A549 (cell line): ENCODE results near the gene GNL3L. TPM values are rescaled to one million over a fixed set of nuclear protein-coding genes. Genes with fewer than 3 reads are reported as not detected.
A peak's percentile ranks its signal among the peaks of the same experiment; 100 is the strongest.

Source experiments
- ATAC-seq, 2 experiments: fragments of 200-7000 bp in 1 of 2; fragments of >200 bp in 1 of 2; cut with Nextera tagmentation in 1 of 2; cut with Tn5 transposase in 1 of 2; 3 replicates each; pipeline versions ENCODE4 v1.8.0 to v1.9.1; 2018 to 2020; ENCODE audit warnings: mild to moderate bottlenecking in 1 of 2, moderate library complexity in 1 of 2
- CTCF ChIA-PET: fragments of 300-600 bp; sonication (Branson Sonifier 250); formaldehyde crosslinking; extraction: SDS; loops from one replicate; lab custom pipeline; 2021; ENCODE audit warnings: antibody characterized with exemption, inconsistent platforms; lab: Yijun Ruan, JAX
- POLR2A ChIA-PET: fragments of 350-600 bp; formaldehyde crosslinking; extraction: SDS; loops from one replicate; lab custom pipeline; 2021; ENCODE audit warnings: antibody characterized with exemption, inconsistent platforms; lab: Yijun Ruan, JAX
- DNase-seq, 2 experiments: peaks; one replicate each; pipeline versions ENCODE4 v3.0.0 to v3.0.0-alpha.2; 2011 to 2016; ENCODE audit warnings: low read depth in 1 of 2, low spot score in 1 of 2
- FAIRE-seq: peaks from 2 replicates; lab custom pipeline; 2011; peaks lifted over from hg19 to GRCh38; lab: Jason Lieb, UNC
- H3K27ac ChIP-seq, 2 experiments: fragments of >200 bp; sonication (Bioruptor Twin); formaldehyde crosslinking; 3 replicates each; pipeline ENCODE4 v1.5.1; 2016 to 2017
- H3K4me1 ChIP-seq: fragments of >200 bp; sonication (Bioruptor Twin); formaldehyde crosslinking; 3 replicates; pipeline ENCODE4 v1.6.1; 2016
- H3K4me2 ChIP-seq: fragments of >200 bp; sonication (Bioruptor Twin); formaldehyde crosslinking; 3 replicates; pipeline ENCODE4 v1.6.1; 2016
- H3K4me3 ChIP-seq: fragments of >200 bp; sonication (Bioruptor Twin); formaldehyde crosslinking; 3 replicates; pipeline ENCODE4 v1.5.1; 2016
- H3K9me3 ChIP-seq: fragments of >200 bp; sonication (Bioruptor Twin); formaldehyde crosslinking; 3 replicates; pipeline ENCODE4 v1.6.1; 2016
- BHLHE40 ChIP-seq: IDR thresholded peaks from 2 replicates; pipeline ENCODE4 v1.6.1; 2012; ENCODE audit warnings: low read depth, low read length, inconsistent platforms
- CBX2 ChIP-seq: fragments of 200-600 bp; sonication (generic); IDR thresholded peaks from 2 replicates; pipeline ENCODE4 v1.6.1; 2016; ENCODE audit warnings: low read depth, mild to moderate bottlenecking, borderline replicate concordance
- CBX8 ChIP-seq: fragments of 200-600 bp; sonication (generic); IDR thresholded peaks from 2 replicates; pipeline ENCODE4 v1.6.1; 2016
- CEBPB ChIP-seq, 2 experiments: fragments of >200 bp in 1 of 2; sonication (Bioruptor Twin) in 1 of 2; formaldehyde crosslinking in 1 of 2; IDR thresholded peaks; 2 replicates each; pipeline ENCODE4 v1.6.1; 2012 to 2016
- CHD2 ChIP-seq: fragments of 150-350 bp; IDR thresholded peaks from 2 replicates; pipeline ENCODE4 v1.6.1; 2014; ENCODE audit warnings: low read length; ENCODE audit not compliant: partially characterized antibody
- FOSB ChIP-seq: fragments of 250-450 bp; sonication (Bioruptor Pico); IDR thresholded peaks from 2 replicates; pipeline ENCODE4 v1.5.0; 2020; ENCODE audit warnings: mild to moderate bottlenecking, moderate library complexity
- FOSL2 ChIP-seq, 2 experiments: fragments of 450-650 bp in 1 of 2; fragments of >200 bp in 1 of 2; sonication (Bioruptor Twin) in 1 of 2; formaldehyde crosslinking; IDR thresholded peaks; 2 replicates each; pipeline versions ENCODE4 v1.5.0 to v1.6.1; 2016 to 2020; ENCODE audit warnings: mild to moderate bottlenecking in 1 of 2, moderate library complexity in 1 of 2
- GATA3 ChIP-seq: IDR thresholded peaks from 2 replicates; pipeline ENCODE4 v1.6.1; 2012; ENCODE audit warnings: borderline replicate concordance
- HDAC2 ChIP-seq: fragments of 200-600 bp; sonication (generic); IDR thresholded peaks from 2 replicates; pipeline ENCODE4 v1.6.1; 2016
- HEYL ChIP-seq: fragments of 250-450 bp; sonication (Bioruptor Pico); IDR thresholded peaks from 2 replicates; pipeline ENCODE4 v1.8.0; 2021; ENCODE audit warnings: mild to moderate bottlenecking, moderate library complexity
- HOXA7 ChIP-seq: fragments of 250-450 bp; sonication (Bioruptor Pico); IDR thresholded peaks from 2 replicates; pipeline ENCODE4 v1.5.0; 2020; ENCODE audit warnings: mild to moderate bottlenecking, moderate library complexity
- HOXB5 ChIP-seq: fragments of 250-450 bp; sonication (Bioruptor Pico); IDR thresholded peaks from 2 replicates; pipeline ENCODE4 v1.5.0; 2020; ENCODE audit warnings: mild to moderate bottlenecking, moderate library complexity
- JUNB ChIP-seq: fragments of >200 bp; sonication (Bioruptor Twin); formaldehyde crosslinking; IDR thresholded peaks from 2 replicates; pipeline ENCODE4 v1.6.1; 2016
- KDM1A ChIP-seq: fragments of 200-600 bp; sonication (generic); IDR thresholded peaks from 2 replicates; pipeline ENCODE4 v1.6.1; 2016; ENCODE audit warnings: low read depth, mild to moderate bottlenecking
- MAZ ChIP-seq: fragments of 150-350 bp; IDR thresholded peaks from 2 replicates; pipeline ENCODE4 v1.6.1; 2014; ENCODE audit warnings: antibody characterized with exemption, low read depth, low read length, borderline replicate concordance
- NPAS2 ChIP-seq: fragments of 250-450 bp; sonication (Bioruptor Pico); IDR thresholded peaks from 2 replicates; pipeline ENCODE4 v1.8.0; 2022; ENCODE audit warnings: mild to moderate bottlenecking, moderate library complexity, borderline replicate concordance
- NR3C1 ChIP-seq: fragments of >200 bp; sonication (Bioruptor Twin); formaldehyde crosslinking; IDR thresholded peaks from 3 replicates; pipeline ENCODE4 v1.6.1; 2017
- POLR2A ChIP-seq: IDR thresholded peaks from 2 replicates; pipeline ENCODE4 v1.6.1; 2012; ENCODE audit warnings: mild to moderate bottlenecking, low read length
- POLR2AphosphoS2 ChIP-seq: conservative IDR thresholded peaks from 2 replicates; pipeline ENCODE4 v1.6.1; 2012; ENCODE audit warnings: low read length, improper control_type of control experiment, inconsistent platforms
- RAD21 ChIP-seq, 2 experiments: fragments of >200 bp in 1 of 2; sonication (Bioruptor Twin) in 1 of 2; formaldehyde crosslinking in 1 of 2; IDR thresholded peaks in 1 of 2; conservative IDR thresholded peaks in 1 of 2; 2 replicates in 1 of 2; 3 replicates in 1 of 2; pipeline ENCODE4 v1.6.1; 2012 to 2018; ENCODE audit warnings: inconsistent platforms in 1 of 2
- RARB ChIP-seq: fragments of 250-450 bp; sonication (Bioruptor Pico); IDR thresholded peaks from 2 replicates; pipeline ENCODE4 v1.8.0; 2021; ENCODE audit warnings: mild to moderate bottlenecking, moderate library complexity
- RFX5 ChIP-seq: fragments of 450-650 bp; IDR thresholded peaks from 2 replicates; pipeline ENCODE4 v1.7.1; 2014; ENCODE audit warnings: antibody characterized with exemption, mild to moderate bottlenecking, moderate library complexity
- RNF2 ChIP-seq: fragments of 200-600 bp; sonication (generic); IDR thresholded peaks from 2 replicates; pipeline ENCODE4 v1.6.1; 2016; ENCODE audit warnings: low read depth, mild to moderate bottlenecking, antibody characterized with exemption, moderate library complexity, borderline replicate concordance
- SMC3 ChIP-seq: fragments of >200 bp; sonication (Bioruptor Twin); formaldehyde crosslinking; IDR thresholded peaks from 3 replicates; pipeline ENCODE4 v1.6.1; 2018; ENCODE audit warnings: inconsistent platforms
- TP53 ChIP-seq: fragments of 250-450 bp; sonication (Bioruptor Pico); IDR thresholded peaks from 2 replicates; pipeline ENCODE4 v1.5.0; 2021; ENCODE audit warnings: mild to moderate bottlenecking, moderate library complexity
- ZFP36 ChIP-seq: fragments of 450-650 bp; IDR thresholded peaks from 2 replicates; pipeline ENCODE4 v1.6.1; 2014; ENCODE audit warnings: borderline replicate concordance; ENCODE audit not compliant: partially characterized antibody
- ZNF302 ChIP-seq: fragments of 250-450 bp; sonication (Bioruptor Pico); IDR thresholded peaks from 2 replicates; pipeline ENCODE4 v1.9.0; 2021; ENCODE audit warnings: inconsistent platforms, mild to moderate bottlenecking, moderate library complexity
- WGBS: methylation state at CpG from one replicate; pipeline ENCODE4 v1.1.6; 2017; ENCODE audit errors: missing lambda C conversion rate; 5-methylcytosine and 5-hydroxymethylcytosine counted together
- polyA plus RNA-seq, 4 experiments: library from polyadenylated mRNA; depleted of rRNA in 3 of 4; stranded (reverse); fragments of >200 nt; fragmentation: RNase III in 1 of 4; extraction: RNeasy Plus Mini Kit Qiagen cat#74134 plus additional on column Dnase treatment in 1 of 4; gene quantifications; 2 replicates in 3 of 4; 3 replicates in 1 of 4; pipeline ENCODE4 v1.2.3, GENCODE V29; 2011 to 2017
- TF ChIP-seq, protein P1 (sequence below): IDR thresholded peaks from 2 replicates; pipeline ENCODE4 v1.6.1; 2012
- TF ChIP-seq, protein P2 (sequence below): fragments of 250-450 bp; sonication (Bioruptor Pico); IDR thresholded peaks from 2 replicates; pipeline ENCODE4 v1.5.0; 2021; ENCODE audit warnings: mild to moderate bottlenecking, moderate library complexity, borderline replicate concordance
- TF ChIP-seq, protein P3 (sequence below): IDR thresholded peaks from 2 replicates; pipeline ENCODE4 v1.6.1; 2012
- TF ChIP-seq, protein P4 (sequence below): fragments of 250-450 bp; sonication (Bioruptor Pico); IDR thresholded peaks from 2 replicates; pipeline ENCODE4 v1.5.0; 2020; ENCODE audit warnings: low read depth, mild to moderate bottlenecking, moderate library complexity

Gene GNL3L
- polyA plus RNA-seq, 2 of the 4 experiments (the other 2 are of a cell fraction) = 20.7 to 51.9 TPM

DNA sequence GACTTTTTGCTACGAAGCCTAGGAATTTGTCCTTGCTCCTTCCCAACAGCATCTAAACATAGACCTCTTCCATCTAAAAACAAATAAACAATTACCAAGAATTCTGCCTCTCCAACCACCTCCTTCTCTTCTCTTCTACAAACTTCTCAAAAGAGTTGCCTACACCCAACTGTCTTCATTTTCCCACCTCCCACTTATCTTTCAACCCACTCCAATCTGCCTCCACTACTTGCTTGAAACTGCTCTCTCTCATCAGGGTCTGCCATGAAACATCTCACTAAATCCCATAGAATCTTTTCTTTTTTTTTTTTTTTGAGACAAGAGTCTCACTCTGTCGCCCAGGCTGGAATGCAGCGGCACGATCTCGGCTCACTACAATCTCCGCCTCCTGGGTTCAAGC is 33.1 kb upstream of the GNL3L start:
- Histone ChIP-seq H3K4me2 (no peak overlapping the region), H3K27ac (0 out of 6 replicates have a peak overlapping the region, but pooled peaks of 1 of the 2 experiments have one; percentile 95), H3K4me3 (no peak overlapping the region), H3K4me1 (peaks cover 21% of the 10 kb centered on the region), H3K9me3 (no peaks in the 10 kb centered on the region)
- TF ChIP-seq SMC3 (no peak), MAZ (no peak)
- TF ChIP-seq, protein P1, sequence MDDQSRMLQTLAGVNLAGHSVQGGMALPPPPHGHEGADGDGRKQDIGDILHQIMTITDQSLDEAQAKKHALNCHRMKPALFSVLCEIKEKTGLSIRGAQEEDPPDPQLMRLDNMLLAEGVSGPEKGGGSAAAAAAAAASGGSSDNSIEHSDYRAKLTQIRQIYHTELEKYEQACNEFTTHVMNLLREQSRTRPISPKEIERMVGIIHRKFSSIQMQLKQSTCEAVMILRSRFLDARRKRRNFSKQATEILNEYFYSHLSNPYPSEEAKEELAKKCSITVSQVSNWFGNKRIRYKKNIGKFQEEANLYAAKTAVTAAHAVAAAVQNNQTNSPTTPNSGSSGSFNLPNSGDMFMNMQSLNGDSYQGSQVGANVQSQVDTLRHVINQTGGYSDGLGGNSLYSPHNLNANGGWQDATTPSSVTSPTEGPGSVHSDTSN = no peak
- FAIRE-seq = no peak
- CTCF ChIA-PET = no interaction called here
- 88% methylated on average over 6 of the region's 6 CpGs for WGBS
- POLR2A ChIA-PET = interaction anchor here (3.5 kb wide), 1 partner anchor 33 kb away, joined by 10 read pairs; the partner anchor contains the start of gene GNL3L
- DNase-seq = no peak
- no peak for ATAC-seq

DNA sequence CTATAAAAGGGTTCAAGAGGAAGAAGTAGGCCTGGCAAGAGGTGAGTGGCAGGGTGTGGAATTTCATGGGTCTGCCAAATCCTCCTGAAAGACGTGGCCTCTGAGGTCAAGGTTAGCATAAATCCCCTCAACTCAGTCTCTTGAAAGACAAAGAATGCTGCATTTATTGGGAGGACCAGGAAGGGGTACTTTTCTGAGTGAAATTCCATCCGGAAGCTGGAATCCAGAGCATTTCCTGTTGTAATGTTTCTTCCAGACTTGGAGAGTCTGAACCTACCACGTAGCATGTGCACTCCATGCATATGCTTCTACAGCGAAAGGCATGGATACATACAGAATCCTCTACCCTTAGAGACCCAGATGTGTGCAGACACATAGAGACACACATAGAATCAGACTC is 20.6 kb upstream of the GNL3L start:
- ATAC-seq (no peak), DNase-seq (no peak), FAIRE-seq (no peak)
- H3K27ac ChIP-seq = no peak overlapping the region
- ChIA-PET POLR2A (no interaction called here), CTCF (no interaction called here)
- H3K9me3 ChIP-seq = no peaks in the 10 kb centered on the region
- no peak overlapping the region for H3K4me3 ChIP-seq
- no peak overlapping the region for H3K4me2 ChIP-seq
- H3K4me1 ChIP-seq = no peaks in the 10 kb centered on the region
- TF ChIP-seq CHD2 = no peak
- no peak for TF ChIP-seq ZFP36
- TF ChIP-seq HOXB5 = no peak
- no peak for TF ChIP-seq HDAC2
- no peak for TF ChIP-seq CBX2
- TF ChIP-seq RNF2 = no peak
- TF ChIP-seq, protein P2, sequence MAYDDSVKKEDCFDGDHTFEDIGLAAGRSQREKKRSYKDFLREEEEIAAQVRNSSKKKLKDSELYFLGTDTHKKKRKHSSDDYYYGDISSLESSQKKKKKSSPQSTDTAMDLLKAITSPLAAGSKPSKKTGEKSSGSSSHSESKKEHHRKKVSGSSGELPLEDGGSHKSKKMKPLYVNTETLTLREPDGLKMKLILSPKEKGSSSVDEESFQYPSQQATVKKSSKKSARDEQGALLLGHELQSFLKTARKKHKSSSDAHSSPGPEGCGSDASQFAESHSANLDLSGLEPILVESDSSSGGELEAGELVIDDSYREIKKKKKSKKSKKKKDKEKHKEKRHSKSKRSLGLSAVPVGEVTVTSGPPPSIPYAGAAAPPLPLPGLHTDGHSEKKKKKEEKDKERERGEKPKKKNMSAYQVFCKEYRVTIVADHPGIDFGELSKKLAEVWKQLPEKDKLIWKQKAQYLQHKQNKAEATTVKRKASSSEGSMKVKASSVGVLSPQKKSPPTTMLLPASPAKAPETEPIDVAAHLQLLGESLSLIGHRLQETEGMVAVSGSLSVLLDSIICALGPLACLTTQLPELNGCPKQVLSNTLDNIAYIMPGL (CRISPR knock-in tag) = no peak
- no peak for TF ChIP-seq RARB (CRISPR knock-in tag)
- no peak for TF ChIP-seq JUNB
- TF ChIP-seq HEYL (CRISPR knock-in tag) = no peak
- TF ChIP-seq KDM1A = no peak
- no peak for TF ChIP-seq RAD21 (conservative IDR thresholded peaks at IDR 0.05 in 1 of 2, IDR thresholded peaks at IDR 0.05 in 1 of 2)
- TF ChIP-seq FOSB = no peak
- TF ChIP-seq TP53 = no peak
- TF ChIP-seq CBX8 = no peak
- TF ChIP-seq, protein P3, sequence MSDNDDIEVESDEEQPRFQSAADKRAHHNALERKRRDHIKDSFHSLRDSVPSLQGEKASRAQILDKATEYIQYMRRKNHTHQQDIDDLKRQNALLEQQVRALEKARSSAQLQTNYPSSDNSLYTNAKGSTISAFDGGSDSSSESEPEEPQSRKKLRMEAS = no peak
- no peak for TF ChIP-seq BHLHE40
- WGBS = 53% methylated on average over 4 of the region's 4 CpGs

DNA sequence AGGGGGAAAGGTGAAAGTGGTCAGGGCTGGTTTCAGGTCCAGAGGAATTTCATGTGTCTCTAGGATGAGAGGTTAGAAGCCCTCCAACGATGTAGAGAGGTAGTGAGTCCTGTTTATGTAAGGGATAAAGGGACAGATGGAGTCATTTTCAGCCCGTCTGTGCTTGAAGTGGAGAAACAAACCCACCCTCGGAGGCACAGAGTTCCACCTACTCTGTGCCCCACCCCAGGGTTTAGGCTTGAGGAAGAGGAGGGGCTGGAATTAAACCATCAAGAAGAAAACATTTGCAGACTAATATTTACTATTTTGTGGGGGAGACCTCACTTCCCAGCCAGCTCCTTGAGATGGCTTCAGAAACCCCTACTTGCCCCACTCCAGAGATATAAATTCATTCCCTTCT is 868 bp upstream of the GNL3L start:
- DNase-seq (no peak), ATAC-seq (no peak), FAIRE-seq (no peak)
- peaks cover 7% of the 10 kb centered on the region; the same call in 2 of the 3 replicates for H3K9me3 ChIP-seq
- H3K4me2 ChIP-seq = peak overlapping the region; percentile 70
- H3K4me1 ChIP-seq = peaks cover 16% of the 10 kb centered on the region; the same call in 2 of the 3 replicates
- POLR2A ChIA-PET = interaction anchor here (1.1 to 1.9 kb wide), 7 partner anchors 14 to 845 kb away, joined by 3 to 12 read pairs (median 4); partner anchors contain the start of genes FGD1 and TSR2
- peak overlapping the region; percentile 96 to 99 for H3K27ac ChIP-seq
- 84% methylated on average over 3 of the region's 3 CpGs for WGBS
- TF ChIP-seq CEBPB (IDR thresholded peaks at IDR 0.05) (no peak), GATA3 (no peak), RARB (CRISPR knock-in tag) (no peak), RFX5 (no peak), TP53 (no peak), MAZ (no peak), NPAS2 (no peak), HOXA7 (CRISPR knock-in tag) (no peak), CBX2 (no peak), POLR2A (no peak), FOSL2 (IDR thresholded peaks at IDR 0.05) (no peak), FOSL2 (CRISPR knock-in tag; IDR thresholded peaks at IDR 0.05) (no peak), POLR2AphosphoS2 (no peak), NR3C1 (no peak), ZNF302 (CRISPR knock-in tag) (no peak)
- TF ChIP-seq, protein P4, sequence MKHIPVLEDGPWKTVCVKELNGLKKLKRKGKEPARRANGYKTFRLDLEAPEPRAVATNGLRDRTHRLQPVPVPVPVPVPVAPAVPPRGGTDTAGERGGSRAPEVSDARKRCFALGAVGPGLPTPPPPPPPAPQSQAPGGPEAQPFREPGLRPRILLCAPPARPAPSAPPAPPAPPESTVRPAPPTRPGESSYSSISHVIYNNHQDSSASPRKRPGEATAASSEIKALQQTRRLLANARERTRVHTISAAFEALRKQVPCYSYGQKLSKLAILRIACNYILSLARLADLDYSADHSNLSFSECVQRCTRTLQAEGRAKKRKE = no peak
- TF ChIP-seq, protein P1 = no peak
- TF ChIP-seq, all 56 proteins: peak for 0
- CTCF ChIA-PET = interaction anchor here (1.0 kb wide), 1 partner anchor 15 kb away, joined by 3 read pairs; no protein-coding TSS in a partner anchor
- H3K4me3 ChIP-seq = peak overlapping the region; percentile 92
